GM10248 (cell line): ENCODE results near the gene CDKN2AIP.
"Not testable (repeated sequence)": the region's sequence is repeated elsewhere in the genome, so short reads cannot be mapped to it uniquely, and the experiment has no call there.

Experiments
- CTCF ChIA-PET: fragments of 300-600 bp; sonication (Branson Sonifier 250); formaldehyde crosslinking; extraction: SDS; loops from one replicate; lab custom pipeline; 2021; ENCODE audit warnings: antibody characterized with exemption; lab: Yijun Ruan, JAX
- POLR2A ChIA-PET: fragments of 350-650 bp; sonication (Branson Sonifier 250); formaldehyde crosslinking; extraction: SDS; loops from one replicate; lab custom pipeline; 2020; ENCODE audit warnings: antibody characterized with exemption; lab: Yijun Ruan, JAX
- DNase-seq: peaks from one replicate; pipeline ENCODE4 v3.0.0; 2012; ENCODE audit errors: extremely low spot score
- CTCF ChIP-seq: IDR thresholded peaks from 2 replicates; pipeline ENCODE4 v1.5.1; 2012; ENCODE audit warnings: mild to moderate bottlenecking, low read depth; ENCODE audit errors: extremely low read depth, missing control alignments, control extremely low read depth

Gene CDKN2AIP

DNA sequence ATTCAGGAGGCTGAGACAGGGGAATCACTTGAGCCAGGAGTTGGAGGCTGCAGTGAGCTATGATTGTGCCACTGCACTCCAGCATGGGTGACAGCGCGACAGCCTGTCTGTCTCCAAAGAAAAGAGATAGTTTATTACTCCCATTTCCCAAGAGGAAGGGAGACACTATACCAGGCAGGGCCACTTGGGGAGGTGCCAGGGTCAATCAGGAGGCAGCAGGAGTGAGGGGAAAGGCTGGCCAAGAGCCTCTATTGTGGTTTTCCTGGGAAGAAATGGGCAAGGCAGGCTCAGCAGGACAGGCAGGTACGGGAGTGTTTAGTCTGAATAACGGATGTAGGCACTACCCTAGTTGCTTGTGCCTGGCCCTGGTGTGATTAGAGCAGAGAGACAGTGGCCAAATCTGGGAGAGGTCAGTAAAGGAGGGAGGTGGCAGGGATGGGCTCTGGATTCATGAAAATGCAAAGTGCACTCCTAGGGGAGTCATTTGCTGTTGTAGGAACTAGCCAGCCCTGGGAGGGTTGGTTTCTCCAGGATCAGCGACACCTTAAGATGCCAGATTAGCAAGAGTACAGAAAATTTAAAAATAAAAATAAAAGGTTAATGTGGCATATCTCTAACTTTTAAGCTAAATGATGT lies 20.2 kb upstream of the CDKN2AIP start:
- ChIA-PET CTCF (interaction anchor here (1.6 kb wide), 1 partner anchor 17 kb away, joined by 3 read pairs; no protein-coding TSS in a partner anchor), POLR2A (no interaction called here)
- DNase-seq = no peak
- TF ChIP-seq CTCF = no peak

DNA sequence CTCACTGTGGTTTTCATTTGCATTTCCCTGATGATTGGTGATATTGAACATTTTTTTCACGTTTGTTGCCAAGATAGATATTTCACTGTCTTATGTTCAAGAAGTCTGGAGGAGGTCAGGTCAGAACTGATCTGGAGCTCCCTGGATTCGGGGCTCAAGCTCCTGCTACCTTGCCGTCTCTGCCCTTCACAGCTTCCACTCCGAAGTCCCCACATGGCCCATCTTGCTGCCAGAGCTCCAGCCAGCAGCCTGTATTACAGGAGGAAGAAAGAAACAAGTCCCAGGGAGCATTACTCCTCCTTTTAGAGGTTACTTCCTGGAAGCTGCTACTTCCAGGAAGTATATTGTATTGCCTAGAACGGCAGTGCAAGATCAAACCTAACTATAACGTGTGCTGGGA lies 17.9 kb upstream of the CDKN2AIP start:
- ChIA-PET POLR2A (no interaction called here), CTCF (no interaction called here)
- no peak for DNase-seq
- TF ChIP-seq CTCF = no peak

- CTCF ChIA-PET = interaction anchor here (1.8 to 2.6 kb wide), 2 partner anchors 17 to 22 kb away, joined by 4 to 9 read pairs; no protein-coding TSS in a partner anchor
- no peak for TF ChIP-seq CTCF
- POLR2A ChIA-PET = no interaction called here
- no peak for DNase-seq
Measured at GRCh38 chr4:183429489-183429888, 14.9 kb upstream of the CDKN2AIP start.

DNA sequence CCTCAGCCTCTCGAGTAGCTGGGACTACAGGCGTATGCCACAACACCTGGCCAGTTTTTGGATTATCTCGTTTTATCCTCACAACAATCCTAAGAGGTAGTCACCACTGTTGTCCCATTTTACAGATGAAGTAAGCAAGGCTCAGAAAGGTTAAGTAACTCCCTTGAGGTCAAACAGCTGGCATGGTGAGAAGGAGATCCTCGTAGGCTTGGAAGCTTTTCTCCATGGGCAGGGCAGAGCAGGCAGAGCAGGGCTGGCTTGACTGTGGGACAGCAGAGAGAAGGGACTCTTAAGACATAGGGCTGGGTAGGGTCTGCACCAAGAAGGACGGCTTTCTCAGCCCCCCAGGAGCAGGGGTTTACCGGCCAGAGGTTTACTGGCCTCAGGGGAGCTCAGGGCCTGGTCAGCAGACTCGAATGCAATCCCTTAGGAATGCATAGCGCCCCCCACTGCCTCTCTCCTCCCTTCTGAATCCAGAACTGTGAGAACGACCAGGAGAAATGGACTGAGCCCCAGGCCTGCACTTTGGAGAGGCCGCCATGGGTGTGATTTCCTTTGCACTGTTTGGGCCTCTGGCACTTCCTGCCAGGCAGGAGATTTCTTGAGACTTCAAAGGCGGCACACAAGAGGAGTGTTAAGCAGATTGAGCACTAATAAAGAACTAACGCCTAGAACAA lies 14.0 kb upstream of the CDKN2AIP start:
- ChIA-PET POLR2A (no interaction called here), CTCF (interaction anchor here (0.7 to 1.4 kb wide), 3 partner anchors 10 to 169 kb away, joined by 3 to 6 read pairs (median 3); no protein-coding TSS in a partner anchor)
- TF ChIP-seq CTCF = no peak
- no peak for DNase-seq

DNA sequence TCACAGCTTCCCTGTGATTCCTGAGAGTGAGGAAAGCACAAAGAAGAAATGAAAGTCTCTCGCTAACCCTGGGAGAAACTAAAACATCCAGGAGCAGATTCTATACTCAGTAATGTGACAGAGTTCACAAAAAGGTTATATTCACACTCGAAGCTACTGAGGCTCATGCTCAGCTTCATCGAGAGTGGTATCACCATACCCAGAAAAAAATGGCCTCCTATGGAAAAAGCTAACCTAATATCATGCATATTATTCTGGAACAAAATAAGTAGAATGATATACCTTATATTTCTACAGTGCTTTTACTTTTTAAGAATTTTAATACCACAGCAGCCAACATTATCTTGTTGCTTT lies 13.5 kb upstream of the CDKN2AIP start:
- ChIA-PET POLR2A (no interaction called here), CTCF (interaction anchor here (1.0 to 1.4 kb wide), 3 partner anchors 22 to 169 kb away, joined by 3 to 6 read pairs (median 3); no protein-coding TSS in a partner anchor)
- DNase-seq = no peak
- no peak for TF ChIP-seq CTCF

GRCh38 chr4:183431614-183432013 lies 12.8 kb upstream of the CDKN2AIP start:
- TF ChIP-seq CTCF = no peak
- no peak for DNase-seq
- CTCF ChIA-PET = interaction anchor here (1.0 to 1.4 kb wide), 2 partner anchors 21 to 25 kb away, joined by 3 to 6 read pairs; no protein-coding TSS in a partner anchor
- POLR2A ChIA-PET = no interaction called here

DNA sequence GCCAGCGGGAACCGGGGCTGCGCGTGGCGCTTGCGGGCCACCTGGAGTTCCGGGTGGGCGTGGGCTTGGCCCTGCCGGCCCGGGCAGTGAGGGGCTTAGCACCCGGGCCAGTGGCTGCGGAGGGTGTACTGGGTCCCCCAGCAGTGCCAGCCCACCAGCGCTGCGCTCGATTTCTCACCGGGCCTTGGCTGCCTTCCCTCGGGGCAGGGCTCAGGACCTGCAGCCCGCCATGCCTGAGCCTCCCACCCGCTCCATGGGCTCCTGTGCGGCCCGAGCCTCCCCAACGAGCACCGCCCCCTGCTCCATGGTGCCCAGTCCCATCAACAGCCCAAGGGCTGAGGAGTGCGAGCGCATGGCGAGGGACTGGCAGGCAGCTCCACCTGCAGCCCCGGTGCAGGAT lies 11.3 kb upstream of the CDKN2AIP start:
- POLR2A ChIA-PET, CTCF ChIA-PET, DNase-seq: not testable (repeated sequence)
